GM23338 (cell line): ENCODE data around the gene NAA15.

ENCODE experiments used
- EZH2phosphoT487 ChIP-seq: fragments of 200-600 bp; sonication (generic); IDR thresholded peaks from one replicate; pipeline ENCODE4 v1.8.1; 2018; ENCODE audit warnings: antibody characterized with exemption; ENCODE audit not compliant: unreplicated experiment
- JUNB ChIP-seq: IDR thresholded peaks from one replicate; pipeline ENCODE4 v1.6.1; 2016; ENCODE audit warnings: antibody characterized with exemption; ENCODE audit not compliant: unreplicated experiment
- POLR2AphosphoS5 ChIP-seq: IDR thresholded peaks from 2 replicates; pipeline ENCODE4 v1.6.1; 2016; ENCODE audit warnings: antibody characterized with exemption, low read depth
- TF ChIP-seq, protein P1 (sequence below), 2 experiments: fragments of 200-600 bp in 1 of 2; sonication (generic) in 1 of 2; conservative IDR thresholded peaks; 2 replicates each; pipeline versions ENCODE4 v1.5.1 to v1.6.1; 2016 to 2017; ENCODE audit warnings: antibody characterized with exemption in 2 of 2, low read depth in 2 of 2, mild to moderate bottlenecking in 2 of 2, moderate library complexity in 1 of 2
- TF ChIP-seq, protein P2 (sequence below): IDR thresholded peaks from one replicate; pipeline ENCODE4 v1.6.1; 2018; ENCODE audit warnings: antibody characterized with exemption; ENCODE audit not compliant: unreplicated experiment

DNA sequence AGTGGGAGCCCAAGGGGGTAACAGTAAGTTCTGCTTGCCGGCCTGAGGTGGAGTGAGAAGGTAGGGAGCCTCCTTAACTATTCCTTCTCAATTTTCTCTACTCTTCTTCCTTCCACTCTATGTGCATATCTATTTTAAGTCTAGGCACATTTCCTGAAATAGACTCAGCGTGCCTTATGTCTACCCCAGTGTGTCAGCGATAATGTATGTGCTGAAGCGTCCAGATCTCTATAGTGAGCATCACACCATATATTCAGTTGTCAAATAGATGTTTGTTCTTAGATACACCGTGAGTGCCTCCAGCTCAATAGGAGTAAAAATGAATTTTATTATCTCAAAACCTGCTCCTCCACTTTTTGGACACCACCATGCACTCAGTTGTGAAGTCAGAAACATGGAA, 101.1 kb downstream of the NAA15 start:
- TF ChIP-seq, protein P1, sequence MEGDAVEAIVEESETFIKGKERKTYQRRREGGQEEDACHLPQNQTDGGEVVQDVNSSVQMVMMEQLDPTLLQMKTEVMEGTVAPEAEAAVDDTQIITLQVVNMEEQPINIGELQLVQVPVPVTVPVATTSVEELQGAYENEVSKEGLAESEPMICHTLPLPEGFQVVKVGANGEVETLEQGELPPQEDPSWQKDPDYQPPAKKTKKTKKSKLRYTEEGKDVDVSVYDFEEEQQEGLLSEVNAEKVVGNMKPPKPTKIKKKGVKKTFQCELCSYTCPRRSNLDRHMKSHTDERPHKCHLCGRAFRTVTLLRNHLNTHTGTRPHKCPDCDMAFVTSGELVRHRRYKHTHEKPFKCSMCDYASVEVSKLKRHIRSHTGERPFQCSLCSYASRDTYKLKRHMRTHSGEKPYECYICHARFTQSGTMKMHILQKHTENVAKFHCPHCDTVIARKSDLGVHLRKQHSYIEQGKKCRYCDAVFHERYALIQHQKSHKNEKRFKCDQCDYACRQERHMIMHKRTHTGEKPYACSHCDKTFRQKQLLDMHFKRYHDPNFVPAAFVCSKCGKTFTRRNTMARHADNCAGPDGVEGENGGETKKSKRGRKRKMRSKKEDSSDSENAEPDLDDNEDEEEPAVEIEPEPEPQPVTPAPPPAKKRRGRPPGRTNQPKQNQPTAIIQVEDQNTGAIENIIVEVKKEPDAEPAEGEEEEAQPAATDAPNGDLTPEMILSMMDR (conservative IDR thresholded peaks at IDR 0.05; ENCODE audit: low read depth in 2 of 2), result no peak
- no peak for TF ChIP-seq JUNB
- TF ChIP-seq POLR2AphosphoS5, result no peak
- TF ChIP-seq, protein P2, sequence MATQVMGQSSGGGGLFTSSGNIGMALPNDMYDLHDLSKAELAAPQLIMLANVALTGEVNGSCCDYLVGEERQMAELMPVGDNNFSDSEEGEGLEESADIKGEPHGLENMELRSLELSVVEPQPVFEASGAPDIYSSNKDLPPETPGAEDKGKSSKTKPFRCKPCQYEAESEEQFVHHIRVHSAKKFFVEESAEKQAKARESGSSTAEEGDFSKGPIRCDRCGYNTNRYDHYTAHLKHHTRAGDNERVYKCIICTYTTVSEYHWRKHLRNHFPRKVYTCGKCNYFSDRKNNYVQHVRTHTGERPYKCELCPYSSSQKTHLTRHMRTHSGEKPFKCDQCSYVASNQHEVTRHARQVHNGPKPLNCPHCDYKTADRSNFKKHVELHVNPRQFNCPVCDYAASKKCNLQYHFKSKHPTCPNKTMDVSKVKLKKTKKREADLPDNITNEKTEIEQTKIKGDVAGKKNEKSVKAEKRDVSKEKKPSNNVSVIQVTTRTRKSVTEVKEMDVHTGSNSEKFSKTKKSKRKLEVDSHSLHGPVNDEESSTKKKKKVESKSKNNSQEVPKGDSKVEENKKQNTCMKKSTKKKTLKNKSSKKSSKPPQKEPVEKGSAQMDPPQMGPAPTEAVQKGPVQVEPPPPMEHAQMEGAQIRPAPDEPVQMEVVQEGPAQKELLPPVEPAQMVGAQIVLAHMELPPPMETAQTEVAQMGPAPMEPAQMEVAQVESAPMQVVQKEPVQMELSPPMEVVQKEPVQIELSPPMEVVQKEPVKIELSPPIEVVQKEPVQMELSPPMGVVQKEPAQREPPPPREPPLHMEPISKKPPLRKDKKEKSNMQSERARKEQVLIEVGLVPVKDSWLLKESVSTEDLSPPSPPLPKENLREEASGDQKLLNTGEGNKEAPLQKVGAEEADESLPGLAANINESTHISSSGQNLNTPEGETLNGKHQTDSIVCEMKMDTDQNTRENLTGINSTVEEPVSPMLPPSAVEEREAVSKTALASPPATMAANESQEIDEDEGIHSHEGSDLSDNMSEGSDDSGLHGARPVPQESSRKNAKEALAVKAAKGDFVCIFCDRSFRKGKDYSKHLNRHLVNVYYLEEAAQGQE, result no peak
- TF ChIP-seq EZH2phosphoT487, result no peak
